Activated T-cell treated with anti-CD3 and anti-CD28 coated beads for 1 hour (primary cell): Measurements from ENCODE around the gene CTTNBP2NL.
"Not testable (repeated sequence)": the region's sequence is repeated elsewhere in the genome, so short reads cannot be mapped to it uniquely, and the experiment has no call there.

Experiments
- DNase-seq: peaks from one replicate; pipeline ENCODE4 v3.0.0-alpha.2; 2020; ENCODE audit warnings: low read depth

Gene CTTNBP2NL

DNA sequence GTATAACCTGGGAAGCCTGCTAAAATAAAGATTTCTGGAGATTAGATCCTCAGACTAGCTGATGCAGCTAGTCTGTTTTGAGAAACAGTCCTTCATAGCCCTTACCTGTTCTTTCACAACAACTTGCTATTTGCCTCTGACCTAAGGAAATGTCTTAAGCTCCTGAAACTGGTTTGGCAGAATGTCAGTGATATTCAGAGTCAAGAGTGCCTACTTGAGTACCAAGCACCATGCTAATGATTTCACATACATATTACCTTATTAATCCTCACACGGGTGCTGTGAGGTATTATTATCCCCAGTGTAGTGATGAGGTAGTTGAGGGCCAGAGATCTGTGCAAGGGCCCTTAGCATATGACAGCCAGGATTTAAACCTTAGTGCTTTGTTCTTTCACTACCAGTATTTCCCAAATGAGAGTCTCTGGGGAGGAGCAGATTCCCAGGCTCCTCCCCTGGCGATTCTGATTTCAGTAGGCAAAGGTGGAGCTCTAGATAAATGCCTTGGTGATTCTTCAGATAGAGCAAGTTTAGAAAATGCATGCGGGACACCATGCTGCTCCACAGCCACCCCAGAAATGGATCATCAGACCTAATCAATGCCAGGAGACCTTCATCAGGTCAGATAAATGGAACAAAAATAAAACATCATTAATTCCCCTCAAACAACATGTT, 65.3 kb downstream of the CTTNBP2NL start:
- no peak for DNase-seq

- no peak for DNase-seq
These were observed 66.9 kb downstream of the CTTNBP2NL start for GRCh38 chr1:112462953-112463279.

GRCh38 chr1:112464501-112464900, 68.5 kb downstream of the CTTNBP2NL start:
- DNase-seq: no peak

- no peak for DNase-seq
These were observed 69.1 kb downstream of the CTTNBP2NL start for GRCh38 chr1:112465122-112465521.

DNA sequence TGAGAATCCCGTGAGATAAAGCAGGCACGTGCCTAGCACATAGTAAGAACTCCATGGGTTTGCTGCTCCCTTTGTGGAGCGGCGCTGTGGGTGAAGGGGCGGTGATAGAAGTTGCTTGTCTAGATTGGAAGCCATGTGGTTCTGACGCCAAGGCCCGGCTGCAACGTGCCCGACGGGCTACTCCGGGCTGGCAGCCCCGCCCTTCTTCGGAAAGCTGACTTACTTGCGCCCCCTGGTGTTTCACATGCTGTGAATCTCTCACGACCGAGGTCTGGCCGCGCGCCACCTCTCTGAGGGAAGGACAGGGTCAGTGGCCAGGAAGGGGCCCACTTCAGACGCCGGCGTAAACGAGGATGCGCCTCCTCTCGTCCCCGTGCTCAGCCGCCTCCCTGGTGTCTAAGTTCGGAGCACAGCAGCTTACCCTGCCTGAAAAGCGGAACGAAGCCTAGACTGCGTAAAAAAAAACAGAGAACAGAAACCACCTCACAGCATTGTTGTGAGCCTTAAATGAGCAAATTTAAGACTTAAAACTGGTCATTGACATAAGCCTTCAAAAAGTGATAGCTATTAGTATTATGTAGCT, 70.2 kb downstream of the CTTNBP2NL start:
- peak; percentile 76 for DNase-seq

DNA sequence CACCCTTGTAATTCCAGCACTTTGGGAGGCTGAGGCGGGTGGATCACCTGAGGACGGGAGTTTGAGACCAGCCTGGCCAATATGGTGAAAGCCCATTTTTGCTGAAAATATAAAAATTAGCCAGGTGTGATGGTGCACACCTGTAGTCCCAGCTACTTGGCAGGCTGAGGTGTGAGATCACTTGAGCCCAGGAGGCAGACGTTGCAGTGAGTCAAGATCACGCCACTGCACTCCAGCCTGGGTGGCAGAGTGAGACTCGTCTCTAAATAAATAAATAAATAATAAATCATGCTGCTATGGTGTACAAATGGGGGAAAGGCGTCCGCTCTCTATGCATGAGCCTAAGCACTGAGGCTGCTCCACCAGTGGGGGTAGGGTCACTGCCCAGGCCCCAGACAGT, 74.3 kb downstream of the CTTNBP2NL start:
- DNase-seq: not testable (repeated sequence)

DNA sequence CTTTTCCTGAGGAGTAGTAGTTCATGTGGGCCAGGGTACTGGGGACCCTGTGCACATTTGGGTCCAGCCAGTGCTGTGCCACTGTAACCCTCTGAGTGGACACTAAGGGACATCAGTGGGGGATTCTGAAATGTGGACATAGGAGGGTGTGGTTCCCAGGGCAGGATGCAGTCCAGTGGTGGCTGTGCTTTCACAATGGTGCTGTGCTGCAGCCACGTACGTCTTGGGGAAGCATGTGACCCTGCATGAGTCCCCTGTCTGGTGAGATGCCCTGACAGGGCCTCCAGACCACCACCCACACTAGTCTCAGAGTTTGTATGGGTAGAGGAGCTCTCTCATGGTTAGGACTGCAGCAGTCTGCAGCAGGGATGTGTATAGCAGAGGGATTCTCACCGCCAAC, 75.0 kb downstream of the CTTNBP2NL start:
- no peak for DNase-seq

GRCh38 chr1:112472142-112472541, 76.1 kb downstream of the CTTNBP2NL start:
- DNase-seq: no peak

- DNase-seq: no peak
These were observed 81.5 kb downstream of the CTTNBP2NL start for GRCh38 chr1:112477550-112477949.

GRCh38 chr1:112478314-112478713, 82.3 kb downstream of the CTTNBP2NL start:
- DNase-seq: no peak

DNA sequence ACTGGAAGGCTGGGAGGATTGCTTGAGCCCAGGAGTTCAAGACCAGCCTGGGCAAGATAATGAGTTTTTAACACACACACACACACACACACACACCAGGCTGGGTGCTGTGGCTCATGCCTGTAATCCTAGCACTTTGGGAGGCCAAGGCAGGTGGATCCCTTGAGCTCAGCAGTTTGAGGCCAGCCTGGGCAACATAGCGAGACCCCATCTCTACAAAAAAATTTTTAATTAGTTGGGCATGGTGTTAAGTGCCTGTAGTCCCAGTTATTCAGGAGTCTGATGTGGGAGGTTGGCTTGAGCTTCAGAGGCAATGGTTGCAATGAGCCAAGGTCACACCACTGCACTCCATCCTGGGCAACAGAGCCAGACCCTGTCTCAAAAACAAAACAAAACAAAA, 90.0 kb downstream of the CTTNBP2NL start:
- not testable (repeated sequence) for DNase-seq

GRCh38 chr1:112487686-112488085, 91.7 kb downstream of the CTTNBP2NL start:
- not testable (repeated sequence) for DNase-seq

DNA sequence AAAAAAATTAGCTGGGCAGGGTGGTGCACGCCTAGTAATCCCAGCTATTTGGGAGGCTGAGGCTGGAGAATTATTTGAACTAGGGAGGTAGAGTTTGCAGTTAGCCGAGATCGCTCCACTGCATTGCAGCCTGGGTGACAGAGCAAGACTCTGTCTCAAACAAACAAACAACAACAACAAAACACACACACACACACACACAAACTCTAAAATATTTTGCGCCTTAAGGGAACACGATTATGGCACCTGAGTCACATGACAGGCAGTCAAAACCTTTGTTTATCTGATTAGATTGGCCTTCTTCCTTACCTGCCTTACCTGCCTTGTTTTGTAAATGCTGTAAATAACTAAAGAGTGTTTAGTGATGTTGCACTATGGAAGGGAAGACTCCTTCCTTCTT, 92.1 kb downstream of the CTTNBP2NL start:
- no peak for DNase-seq

DNA sequence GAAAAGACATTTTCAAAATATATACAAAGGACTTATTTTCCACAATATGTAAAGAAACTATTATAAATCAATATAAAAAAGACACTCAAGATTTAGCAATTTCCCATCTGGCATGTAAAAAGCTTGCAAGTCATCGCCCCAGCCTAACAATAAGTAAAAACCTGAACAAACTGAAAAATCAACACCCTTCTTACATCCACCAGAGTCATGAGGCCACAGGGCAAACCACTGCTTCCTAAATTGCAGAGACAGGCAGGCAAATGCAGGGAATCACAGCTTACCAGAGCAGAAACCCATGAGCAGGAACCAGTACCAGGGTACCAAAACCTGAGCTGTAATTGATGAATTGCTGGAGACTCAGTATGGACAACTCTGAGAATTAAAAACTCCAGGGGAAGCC, 96.1 kb downstream of the CTTNBP2NL start:
- no peak for DNase-seq

GRCh38 chr1:112493351-112493750, 97.3 kb downstream of the CTTNBP2NL start:
- no peak for DNase-seq

DNA sequence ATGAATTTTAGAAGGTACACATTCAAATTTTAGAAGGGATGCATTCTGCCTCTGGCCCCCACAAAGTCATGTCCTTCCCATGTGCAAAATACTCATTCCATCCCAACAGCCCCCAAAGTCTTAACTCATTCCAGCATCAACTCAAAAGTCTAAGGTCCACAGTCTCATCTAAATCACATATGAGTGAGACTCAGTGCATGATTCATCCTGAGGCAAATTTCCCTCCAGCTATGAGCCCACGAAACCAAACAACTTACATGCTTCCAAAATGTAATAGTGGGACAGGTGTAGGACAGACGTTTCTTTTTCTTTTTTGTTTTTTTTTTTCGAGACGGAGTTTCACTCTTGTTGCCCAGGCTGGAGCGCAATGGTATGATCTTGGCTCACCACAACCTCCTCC, 100.3 kb downstream of the CTTNBP2NL start:
- DNase-seq: no peak

- peak; percentile 52 for DNase-seq
These were observed 106.0 kb downstream of the CTTNBP2NL start for GRCh38 chr1:112501810-112502641.

GRCh38 chr1:112502826-112503225, 106.8 kb downstream of the CTTNBP2NL start:
- DNase-seq: no peak

DNA sequence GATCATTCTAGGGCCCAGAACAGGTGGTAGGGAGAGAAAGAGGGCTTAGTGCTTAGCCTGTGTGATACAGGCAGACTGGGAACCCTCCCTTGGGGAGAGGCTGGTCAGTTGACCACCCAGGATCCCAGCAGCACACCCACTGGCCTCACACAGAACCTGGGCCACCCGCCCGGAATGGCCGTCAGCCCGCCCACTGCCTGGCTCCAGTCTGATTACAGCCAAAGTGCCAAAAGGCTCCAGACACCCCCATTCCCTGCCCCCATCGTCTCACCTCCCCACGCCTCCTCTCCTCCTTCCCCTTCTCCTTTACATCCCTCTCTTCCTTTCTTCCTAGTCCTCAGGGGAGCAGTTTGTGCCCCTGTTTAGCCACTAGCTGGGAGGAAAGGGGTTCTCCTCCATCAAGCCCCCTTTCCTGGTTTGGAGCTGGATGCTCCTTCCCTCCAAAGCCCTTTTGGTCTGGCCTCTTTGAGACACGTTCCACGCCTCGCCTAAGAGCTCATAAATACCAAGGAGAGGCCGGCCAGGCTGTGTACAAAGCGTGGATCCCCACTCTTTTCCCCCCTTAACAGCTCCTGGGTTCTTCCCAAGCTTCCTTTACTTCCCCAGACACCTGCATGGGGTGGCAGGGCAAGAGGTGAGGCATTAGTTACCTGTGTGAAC, 108.1 kb downstream of the CTTNBP2NL start:
- no peak for DNase-seq

- DNase-seq: no peak
These were observed 108.8 kb downstream of the CTTNBP2NL start for GRCh38 chr1:112504661-112505399.

DNA sequence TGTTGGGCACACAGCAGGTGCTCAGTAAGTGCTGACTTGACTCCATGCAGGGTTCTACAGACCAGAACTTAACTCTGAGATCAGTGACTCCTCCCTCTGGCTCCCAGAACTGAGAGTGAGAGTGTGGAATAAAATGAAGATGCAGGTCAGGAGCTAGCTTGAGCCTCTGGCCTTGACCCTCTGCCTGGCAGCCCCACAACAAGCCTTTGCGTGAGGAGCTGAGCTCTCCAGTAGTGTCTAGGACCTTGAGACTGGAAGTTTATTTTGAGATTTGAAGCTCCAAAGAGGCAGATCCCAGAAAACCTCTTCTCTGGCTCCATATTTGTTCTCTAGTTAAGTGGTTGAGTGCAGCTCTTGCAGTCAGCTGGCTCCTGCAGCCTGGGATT, 109.4 kb downstream of the CTTNBP2NL start:
- DNase-seq: no peak

GRCh38 chr1:112505878-112506277, 109.9 kb downstream of the CTTNBP2NL start:
- DNase-seq: no peak
